Measurements from ENCODE around the gene OR6F1. TPM values are rescaled to one million over a fixed set of nuclear protein-coding genes. Genes with fewer than 3 reads are reported as not detected.
"Not testable (repeated sequence)": the region's sequence is repeated elsewhere in the genome, so short reads cannot be mapped to it uniquely, and the experiment has no call there.

The OR6F1 gene
- total RNA-seq, 1 experiment from 2014 or later, result not detected

- TF ChIP-seq ZNF425 (CRISPR knock-in tag; conservative IDR thresholded peaks at IDR 0.05), result no peak
Measured at GRCh38 chr1:247721222-247721621, 4.8 kb upstream of the OR6F1 start (continued).

GRCh38 chr1:247713753-247714152 is 2.7 kb downstream of the OR6F1 start:
- POLR2A ChIA-PET, result no interaction called here
- Mint-ChIP-seq H3K4me3 (no peak overlapping the region), H3K27me3 (ENCODE audit: low read depth) (no peaks in the 10 kb centered on the region), H3K4me1 (no peaks in the 10 kb centered on the region), H3K27ac (no peak overlapping the region), H3K36me3 (peaks cover 10% of the 10 kb centered on the region), H3K9me3 (peaks cover 57% of the 10 kb centered on the region)
- CTCF ChIA-PET, result no interaction called here
- no peak for ATAC-seq
- no peak for DNase-seq (ENCODE audit: low spot score)
- no peak for TF ChIP-seq EMX1 (CRISPR knock-in tag; IDR thresholded peaks at IDR 0.05)
- no peak for TF ChIP-seq ZNF121 (CRISPR knock-in tag; IDR thresholded peaks at IDR 0.05)
- no peak for TF ChIP-seq PREB (CRISPR knock-in tag; IDR thresholded peaks at IDR 0.05; ENCODE audit: borderline replicate concordance)
- no peak for TF ChIP-seq KAT7 (CRISPR knock-in tag; IDR thresholded peaks at IDR 0.05; ENCODE audit: borderline replicate concordance)
- TF ChIP-seq USF1 (CRISPR knock-in tag; IDR thresholded peaks at IDR 0.05), result no peak
- TF ChIP-seq ERG (CRISPR knock-in tag; IDR thresholded peaks at IDR 0.05), result no peak
- no peak for TF ChIP-seq ZNF219 (CRISPR knock-in tag; IDR thresholded peaks at IDR 0.05; ENCODE audit: borderline replicate concordance)
- TF ChIP-seq NR2C2 (CRISPR knock-in tag; IDR thresholded peaks at IDR 0.05), result no peak
- TF ChIP-seq ARID4B (CRISPR knock-in tag; IDR thresholded peaks at IDR 0.05; ENCODE audit: borderline replicate concordance), result no peak
- TF ChIP-seq GRHL2 (CRISPR knock-in tag; IDR thresholded peaks at IDR 0.05; ENCODE audit: insufficient replicate concordance, severe bottlenecking), result no peak
- no peak for TF ChIP-seq FOXK1 (CRISPR knock-in tag; IDR thresholded peaks at IDR 0.05)
- no peak for TF ChIP-seq ATF6 (CRISPR knock-in tag; IDR thresholded peaks at IDR 0.05)
- no peak for TF ChIP-seq CREM (CRISPR knock-in tag; IDR thresholded peaks at IDR 0.05)
- TF ChIP-seq ATF3 (CRISPR knock-in tag; conservative IDR thresholded peaks at IDR 0.05), result no peak
- no peak for TF ChIP-seq JAZF1 (CRISPR knock-in tag; IDR thresholded peaks at IDR 0.05)

GRCh38 chr1:247710681-247711080 is 5.8 kb downstream of the OR6F1 start:
- H3K4me3 Mint-ChIP-seq; H3K4me1 Mint-ChIP-seq; H3K27ac Mint-ChIP-seq; ATAC-seq; POLR2A ChIA-PET; H3K27me3 Mint-ChIP-seq (ENCODE audit: low read depth); DNase-seq (ENCODE audit: low spot score); CTCF ChIA-PET: not testable (repeated sequence)
- H3K36me3 Mint-ChIP-seq, result peaks cover 16% of the 10 kb centered on the region
- H3K9me3 Mint-ChIP-seq, result peaks cover 66% of the 10 kb centered on the region

All from WTC11 (cell line).